GM23338 (cell line): Measurements from ENCODE around the gene BNC2. TPM values are rescaled to one million over a fixed set of nuclear protein-coding genes. Genes with fewer than 3 reads are reported as not detected.

Source experiments
- ATAC-seq: fragments of 200-7000 bp; cut with Tn5 transposase; 3 replicates; pipeline ENCODE4 v1.9.1; 2020
- DNase-seq: peaks from one replicate; pipeline ENCODE4 v3.0.0-alpha.2; 2015; ENCODE audit warnings: low spot score
- H2AFZ ChIP-seq: fragments of 200-600 bp; sonication (generic); 2 replicates; pipeline ENCODE4 v1.8.0; 2016; ENCODE audit warnings: antibody characterized with exemption, mild to moderate bottlenecking, moderate library complexity
- H3F3A ChIP-seq: fragments of 200-600 bp; sonication (generic); replicated peaks from 2 replicates; pipeline ENCODE4 v1.8.0; 2017; ENCODE audit warnings: antibody characterized with exemption, mixed run types, low read depth
- H3K27ac ChIP-seq: fragments of 200-600 bp; sonication (generic); 2 replicates; pipeline ENCODE4 v1.6.1; 2016; ENCODE audit warnings: low read depth
- H3K27me3 ChIP-seq: fragments of 200-600 bp; sonication (generic); 2 replicates; pipeline ENCODE4 v1.8.0; 2016; ENCODE audit warnings: mild to moderate bottlenecking, mixed run types, moderate library complexity; ENCODE audit not compliant: insufficient read depth
- H3K36me3 ChIP-seq: fragments of 200-600 bp; sonication (generic); 2 replicates; pipeline ENCODE4 v1.8.0; 2016; ENCODE audit warnings: mild to moderate bottlenecking; ENCODE audit not compliant: insufficient read depth
- H3K4me1 ChIP-seq: fragments of 200-600 bp; sonication (generic); 2 replicates; pipeline ENCODE4 v1.8.0; 2016; ENCODE audit warnings: mild to moderate bottlenecking, moderate library complexity; ENCODE audit not compliant: insufficient read depth
- H3K4me2 ChIP-seq: fragments of 200-600 bp; sonication (generic); 2 replicates; pipeline ENCODE4 v1.7.1; 2017; ENCODE audit warnings: mixed run types
- H3K4me3 ChIP-seq: fragments of 200-600 bp; sonication (generic); 2 replicates; pipeline ENCODE4 v1.6.1; 2016; ENCODE audit warnings: mixed run types
- H3K79me2 ChIP-seq: fragments of 200-600 bp; sonication (generic); replicated peaks from 2 replicates; pipeline ENCODE4 v1.8.0; 2017; ENCODE audit warnings: mild to moderate bottlenecking; ENCODE audit not compliant: insufficient read depth
- H3K9me2 ChIP-seq: fragments of 200-600 bp; sonication (generic); 2 replicates; pipeline ENCODE4 v1.8.0; 2017; ENCODE audit not compliant: insufficient read depth
- H4K20me1 ChIP-seq: fragments of 200-600 bp; sonication (generic); replicated peaks from 2 replicates; pipeline ENCODE4 v1.8.0; 2017; ENCODE audit warnings: mild to moderate bottlenecking; ENCODE audit not compliant: insufficient read depth
- H3K27ac Mint-ChIP-seq: 2 replicates; pipeline ENCODE4 v1.8.0; 2020; ENCODE audit warnings: inconsistent platforms, mild to moderate bottlenecking, moderate library complexity, mixed read lengths
- H3K27me3 Mint-ChIP-seq: 3 replicates; pipeline ENCODE4 v1.8.0; 2022; ENCODE audit warnings: low read depth, mild to moderate bottlenecking, moderate library complexity, mixed read lengths, inconsistent platforms; ENCODE audit not compliant: insufficient read depth, poor library complexity
- H3K36me3 Mint-ChIP-seq: 3 replicates; pipeline ENCODE4 v1.8.0; 2021; ENCODE audit warnings: low read depth, mild to moderate bottlenecking, inconsistent platforms, moderate library complexity, mixed read lengths
- H3K4me1 Mint-ChIP-seq: 3 replicates; pipeline ENCODE4 v1.8.0; 2020; ENCODE audit warnings: mild to moderate bottlenecking, inconsistent platforms, mixed read lengths
- H3K4me3 Mint-ChIP-seq: 3 replicates; pipeline ENCODE4 v1.8.0; 2021; ENCODE audit warnings: moderate library complexity, mild to moderate bottlenecking, inconsistent platforms, mixed read lengths
- H3K9me3 Mint-ChIP-seq: 3 replicates; pipeline ENCODE4 v1.8.0; 2020; ENCODE audit warnings: moderate library complexity, mild to moderate bottlenecking, inconsistent platforms, mixed read lengths
- CREB1 ChIP-seq: fragments of 250-450 bp; sonication (Bioruptor Pico); IDR thresholded peaks from 2 replicates; pipeline ENCODE4 v1.5.0; 2020; ENCODE audit warnings: low read depth, mild to moderate bottlenecking, moderate library complexity
- EZH2phosphoT487 ChIP-seq: fragments of 200-600 bp; sonication (generic); IDR thresholded peaks from one replicate; pipeline ENCODE4 v1.8.1; 2018; ENCODE audit warnings: antibody characterized with exemption; ENCODE audit not compliant: unreplicated experiment
- JUNB ChIP-seq: IDR thresholded peaks from one replicate; pipeline ENCODE4 v1.6.1; 2016; ENCODE audit warnings: antibody characterized with exemption; ENCODE audit not compliant: unreplicated experiment
- POLR2AphosphoS5 ChIP-seq: IDR thresholded peaks from 2 replicates; pipeline ENCODE4 v1.6.1; 2016; ENCODE audit warnings: antibody characterized with exemption, low read depth
- ZNF331 ChIP-seq: fragments of 250-450 bp; sonication (Bioruptor Pico); IDR thresholded peaks from 2 replicates; pipeline ENCODE4 v1.5.0; 2020; ENCODE audit warnings: low read depth, mild to moderate bottlenecking, moderate library complexity
- polyA plus RNA-seq: library from polyadenylated mRNA; unstranded; fragments of >200 nt; fragmentation: Nextera tagmentation; extraction: Ambion mirVana; gene quantifications from 2 replicates; pipeline ENCODE4 v1.2.1, GENCODE V29; 2016
- total RNA-seq: library from RNA; depleted of rRNA; stranded (reverse); fragments of >200 nt; shearing (Covaris generic); gene quantifications from 2 replicates; pipeline ENCODE4 v1.2.3, GENCODE V29; 2014
- TF ChIP-seq, protein P1 (sequence below): IDR thresholded peaks from one replicate; pipeline ENCODE4 v1.6.1; 2018; ENCODE audit warnings: antibody characterized with exemption; ENCODE audit not compliant: unreplicated experiment
- TF ChIP-seq, protein P2 (sequence below): IDR thresholded peaks from 2 replicates; pipeline ENCODE4 v1.6.1; 2016; ENCODE audit warnings: antibody characterized with exemption

Gene BNC2
- total and polyA plus RNA-seq, 2 experiments from 2014 or later, result 12.7 to 13.2 TPM

DNA sequence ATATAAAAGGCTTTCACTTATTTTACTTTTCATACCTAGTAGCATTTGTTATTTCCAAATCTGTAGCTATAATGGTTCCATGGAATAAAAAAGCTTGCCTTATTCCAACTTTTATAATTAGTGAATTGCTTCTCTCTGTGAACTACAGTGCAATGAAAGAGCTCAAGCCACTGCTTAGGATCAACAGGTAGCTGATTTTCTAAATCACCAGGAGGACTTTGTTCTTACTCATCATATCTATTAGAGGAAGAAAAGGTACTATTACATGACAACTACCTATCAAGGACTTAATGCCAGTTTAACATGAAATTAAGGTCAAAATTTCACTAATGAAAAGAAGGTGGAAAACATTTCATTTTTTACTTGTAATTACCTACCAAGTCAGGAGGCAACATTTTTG is 414.6 kb downstream of the BNC2 start:
- DNase-seq (no peak), ATAC-seq (no peak)
- no peak overlapping the region for H3K27ac Mint-ChIP-seq
- Histone ChIP-seq H3K4me3 (no peak overlapping the region), H4K20me1 (no peaks in the 10 kb centered on the region), H3K9me2 (no peaks in the 10 kb centered on the region), H3K36me3 (no peaks in the 10 kb centered on the region), H3K27ac (no peak overlapping the region), H2AFZ (no peak overlapping the region), H3K4me1 (peaks cover 12% of the 10 kb centered on the region), H3K27me3 (no peaks in the 10 kb centered on the region), H3K4me2 (no peak overlapping the region), H3F3A (no peaks in the 10 kb centered on the region), H3K79me2 (no peaks in the 10 kb centered on the region; the same call in 1 of the 2 replicates)
- no peaks in the 10 kb centered on the region for H3K9me3 Mint-ChIP-seq
- H3K27me3 Mint-ChIP-seq, result peaks cover 2% of the 10 kb centered on the region
- H3K4me3 Mint-ChIP-seq, result no peak overlapping the region
- no peaks in the 10 kb centered on the region for H3K36me3 Mint-ChIP-seq
- peaks cover 39% of the 10 kb centered on the region for H3K4me1 Mint-ChIP-seq
- no peak for TF ChIP-seq CREB1 (CRISPR knock-in tag)
- TF ChIP-seq JUNB, result no peak
- TF ChIP-seq EZH2phosphoT487, result no peak
- TF ChIP-seq, protein P1, sequence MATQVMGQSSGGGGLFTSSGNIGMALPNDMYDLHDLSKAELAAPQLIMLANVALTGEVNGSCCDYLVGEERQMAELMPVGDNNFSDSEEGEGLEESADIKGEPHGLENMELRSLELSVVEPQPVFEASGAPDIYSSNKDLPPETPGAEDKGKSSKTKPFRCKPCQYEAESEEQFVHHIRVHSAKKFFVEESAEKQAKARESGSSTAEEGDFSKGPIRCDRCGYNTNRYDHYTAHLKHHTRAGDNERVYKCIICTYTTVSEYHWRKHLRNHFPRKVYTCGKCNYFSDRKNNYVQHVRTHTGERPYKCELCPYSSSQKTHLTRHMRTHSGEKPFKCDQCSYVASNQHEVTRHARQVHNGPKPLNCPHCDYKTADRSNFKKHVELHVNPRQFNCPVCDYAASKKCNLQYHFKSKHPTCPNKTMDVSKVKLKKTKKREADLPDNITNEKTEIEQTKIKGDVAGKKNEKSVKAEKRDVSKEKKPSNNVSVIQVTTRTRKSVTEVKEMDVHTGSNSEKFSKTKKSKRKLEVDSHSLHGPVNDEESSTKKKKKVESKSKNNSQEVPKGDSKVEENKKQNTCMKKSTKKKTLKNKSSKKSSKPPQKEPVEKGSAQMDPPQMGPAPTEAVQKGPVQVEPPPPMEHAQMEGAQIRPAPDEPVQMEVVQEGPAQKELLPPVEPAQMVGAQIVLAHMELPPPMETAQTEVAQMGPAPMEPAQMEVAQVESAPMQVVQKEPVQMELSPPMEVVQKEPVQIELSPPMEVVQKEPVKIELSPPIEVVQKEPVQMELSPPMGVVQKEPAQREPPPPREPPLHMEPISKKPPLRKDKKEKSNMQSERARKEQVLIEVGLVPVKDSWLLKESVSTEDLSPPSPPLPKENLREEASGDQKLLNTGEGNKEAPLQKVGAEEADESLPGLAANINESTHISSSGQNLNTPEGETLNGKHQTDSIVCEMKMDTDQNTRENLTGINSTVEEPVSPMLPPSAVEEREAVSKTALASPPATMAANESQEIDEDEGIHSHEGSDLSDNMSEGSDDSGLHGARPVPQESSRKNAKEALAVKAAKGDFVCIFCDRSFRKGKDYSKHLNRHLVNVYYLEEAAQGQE, result no peak

DNA sequence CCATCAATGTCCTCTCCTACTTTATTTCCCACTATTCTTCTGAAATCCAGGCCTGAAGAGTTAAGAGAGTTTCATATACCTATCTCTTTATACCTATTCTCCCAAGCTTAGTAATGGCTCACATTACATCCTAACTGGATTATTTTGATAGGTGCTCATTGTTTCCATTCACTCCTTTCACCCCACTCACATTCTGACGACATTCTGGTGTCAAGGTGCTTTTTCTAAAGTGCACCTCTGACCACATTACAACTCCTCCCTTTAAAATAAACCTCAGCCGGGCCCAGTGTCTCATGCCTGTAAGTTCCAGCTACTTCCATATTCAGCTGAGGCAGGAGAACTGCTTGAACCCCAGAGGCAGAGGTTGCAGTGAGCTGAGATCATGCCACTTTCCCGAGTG is 417.1 kb downstream of the BNC2 start:
- no peak overlapping the region for H3K4me2 ChIP-seq
- no peaks in the 10 kb centered on the region for H3K36me3 ChIP-seq
- no peaks in the 10 kb centered on the region for H3F3A ChIP-seq
- H3K79me2 ChIP-seq, result no peaks in the 10 kb centered on the region; the same call in 1 of the 2 replicates
- no peaks in the 10 kb centered on the region for H3K36me3 Mint-ChIP-seq
- no peaks in the 10 kb centered on the region for H3K9me2 ChIP-seq
- DNase-seq (no peak), ATAC-seq (no peak)
- H4K20me1 ChIP-seq, result no peaks in the 10 kb centered on the region
- no peak overlapping the region for H3K4me3 ChIP-seq
- H3K27ac ChIP-seq, result no peak overlapping the region
- H3K27ac Mint-ChIP-seq, result no peak overlapping the region
- peaks cover 2% of the 10 kb centered on the region for H3K27me3 Mint-ChIP-seq
- no peak overlapping the region for H3K4me3 Mint-ChIP-seq
- peaks cover 12% of the 10 kb centered on the region for H3K4me1 ChIP-seq
- H3K4me1 Mint-ChIP-seq, result peaks cover 31% of the 10 kb centered on the region
- no peaks in the 10 kb centered on the region for H3K27me3 ChIP-seq
- no peaks in the 10 kb centered on the region for H3K9me3 Mint-ChIP-seq
- TF ChIP-seq POLR2AphosphoS5, result no peak
- no peak for TF ChIP-seq ZNF331
- TF ChIP-seq, protein P2, sequence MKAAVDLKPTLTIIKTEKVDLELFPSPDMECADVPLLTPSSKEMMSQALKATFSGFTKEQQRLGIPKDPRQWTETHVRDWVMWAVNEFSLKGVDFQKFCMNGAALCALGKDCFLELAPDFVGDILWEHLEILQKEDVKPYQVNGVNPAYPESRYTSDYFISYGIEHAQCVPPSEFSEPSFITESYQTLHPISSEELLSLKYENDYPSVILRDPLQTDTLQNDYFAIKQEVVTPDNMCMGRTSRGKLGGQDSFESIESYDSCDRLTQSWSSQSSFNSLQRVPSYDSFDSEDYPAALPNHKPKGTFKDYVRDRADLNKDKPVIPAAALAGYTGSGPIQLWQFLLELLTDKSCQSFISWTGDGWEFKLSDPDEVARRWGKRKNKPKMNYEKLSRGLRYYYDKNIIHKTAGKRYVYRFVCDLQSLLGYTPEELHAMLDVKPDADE, result no peak
- H2AFZ ChIP-seq, result no peak overlapping the region
